Measurements from ENCODE around the gene PHC2.

- TF ChIP-seq CTCF (IDR thresholded peaks at IDR 0.05; ENCODE audit: low read length): no peak
- no peak for TF ChIP-seq EZH2 (optimal IDR thresholded peaks at IDR 0.05; ENCODE audit: low read depth, low read length)
Measured at GRCh38 chr1:33323663-33324477, 107.0 kb downstream of the PHC2 start.
